Stimulated activated CD8-positive, alpha-beta memory T cell treated with anti-CD3 and anti-CD28 coated beads, Interleukin-2, amount 100 ng/mL, for 48 hours (primary cell): Measurements from ENCODE around the gene CARMIL1.
"Not testable (repeated sequence)": the region's sequence is repeated elsewhere in the genome, so short reads cannot be mapped to it uniquely, and the experiment has no call there.

Experiments
- DNase-seq, 2 donors: peaks; one replicate each; pipeline ENCODE4 v3.0.0-alpha.2; 2020; ENCODE audit warnings: low read depth in 2 of 2

The CARMIL1 gene

GRCh38 chr6:25369433-25370177 lies 90.4 kb downstream of the CARMIL1 start:
- no peak for DNase-seq

- no peak for DNase-seq
Observed at GRCh38 chr6:25370178-25371036, 91.2 kb downstream of the CARMIL1 start.

GRCh38 chr6:25371037-25371347 lies 91.8 kb downstream of the CARMIL1 start:
- DNase-seq = no peak

GRCh38 chr6:25375125-25375524 lies 96.0 kb downstream of the CARMIL1 start:
- no peak for DNase-seq

- no peak for DNase-seq
Observed at GRCh38 chr6:25377664-25378063, 98.5 kb downstream of the CARMIL1 start.

- no peak for DNase-seq
Observed at GRCh38 chr6:25381077-25381476, 101.9 kb downstream of the CARMIL1 start.

- DNase-seq = not testable (repeated sequence)
Observed at GRCh38 chr6:25382476-25382875, 103.3 kb downstream of the CARMIL1 start.

- DNase-seq = no peak
Observed at GRCh38 chr6:25384234-25384633, 105.1 kb downstream of the CARMIL1 start.

GRCh38 chr6:25384967-25385366 lies 105.8 kb downstream of the CARMIL1 start:
- no peak for DNase-seq

GRCh38 chr6:25387483-25387882 lies 108.3 kb downstream of the CARMIL1 start:
- DNase-seq = no peak

- no peak for DNase-seq
Observed at GRCh38 chr6:25387911-25388310, 108.7 kb downstream of the CARMIL1 start.

- DNase-seq = no peak
Observed at GRCh38 chr6:25388776-25389175, 109.6 kb downstream of the CARMIL1 start.

GRCh38 chr6:25389471-25389870 lies 110.3 kb downstream of the CARMIL1 start:
- no peak for DNase-seq

GRCh38 chr6:25392372-25392771 lies 113.2 kb downstream of the CARMIL1 start:
- DNase-seq = no peak

GRCh38 chr6:25395731-25396130 lies 116.6 kb downstream of the CARMIL1 start:
- no peak for DNase-seq

- no peak for DNase-seq
Observed at GRCh38 chr6:25397406-25397805, 118.2 kb downstream of the CARMIL1 start.

- DNase-seq = no peak
Observed at GRCh38 chr6:25399885-25400284, 120.7 kb downstream of the CARMIL1 start.

GRCh38 chr6:25401711-25402110 lies 122.5 kb downstream of the CARMIL1 start:
- DNase-seq = no peak

- no peak for DNase-seq
Observed at GRCh38 chr6:25402125-25402524, 123.0 kb downstream of the CARMIL1 start.

- no peak for DNase-seq
Observed at GRCh38 chr6:25403150-25403549, 124.0 kb downstream of the CARMIL1 start.

GRCh38 chr6:25404091-25404490 lies 124.9 kb downstream of the CARMIL1 start:
- DNase-seq = no peak

- DNase-seq = no peak
Observed at GRCh38 chr6:25404693-25405169, 125.6 kb downstream of the CARMIL1 start.

- DNase-seq = no peak
Observed at GRCh38 chr6:25405442-25405841, 126.3 kb downstream of the CARMIL1 start.
